GM21381 (cell line): Measurements from ENCODE around the gene CALML5.

ENCODE experiments used
- ATAC-seq: cut with Tn5 transposase; IDR thresholded peaks from one replicate; pipeline ENCODE4 v1.9.1; 2021; ENCODE audit warnings: mild to moderate bottlenecking, moderate library complexity; ENCODE audit not compliant: unreplicated experiment

The CALML5 gene

GRCh38 chr10:5467207-5467535 is 32.2 kb downstream of the CALML5 start:
- no peak for ATAC-seq

GRCh38 chr10:5466451-5467206 is 32.7 kb downstream of the CALML5 start:
- ATAC-seq = no peak

GRCh38 chr10:5465976-5466450 is 33.4 kb downstream of the CALML5 start:
- no peak for ATAC-seq

- no peak for ATAC-seq
Observed at GRCh38 chr10:5464546-5464945, 34.8 kb downstream of the CALML5 start.

GRCh38 chr10:5462841-5463293 is 36.5 kb downstream of the CALML5 start:
- ATAC-seq = no peak

GRCh38 chr10:5461914-5462840 is 37.2 kb downstream of the CALML5 start:
- no peak for ATAC-seq

GRCh38 chr10:5461203-5461588 is 38.2 kb downstream of the CALML5 start:
- no peak for ATAC-seq

GRCh38 chr10:5460468-5461202 is 38.7 kb downstream of the CALML5 start:
- ATAC-seq = no peak

- no peak for ATAC-seq
Observed at GRCh38 chr10:5458949-5459747, 40.2 kb downstream of the CALML5 start.

- no peak for ATAC-seq
Observed at GRCh38 chr10:5458425-5458824, 40.9 kb downstream of the CALML5 start.

- ATAC-seq = no peak
Observed at GRCh38 chr10:5457741-5458140, 41.6 kb downstream of the CALML5 start.

- no peak for ATAC-seq
Observed at GRCh38 chr10:5456563-5456962, 42.8 kb downstream of the CALML5 start.

GRCh38 chr10:5453749-5454489 is 45.5 kb downstream of the CALML5 start:
- no peak for ATAC-seq

- no peak for ATAC-seq
Observed at GRCh38 chr10:5450605-5451384, 48.6 kb downstream of the CALML5 start.

- no peak for ATAC-seq
Observed at GRCh38 chr10:5449823-5450222, 49.5 kb downstream of the CALML5 start.

GRCh38 chr10:5449227-5449626 is 50.1 kb downstream of the CALML5 start:
- no peak for ATAC-seq
